Mesenchymal stem cell (in vitro differentiated cells and primary cell): ENCODE results near the gene COL8A1.

Source experiments
- DNase-seq: peaks from one replicate; pipeline ENCODE4 v3.0.0-alpha.2; 2013
- H2AFZ ChIP-seq: one replicate; pipeline ENCODE4 v1.6.1; 2013; ENCODE audit warnings: low read depth, mild to moderate bottlenecking, control low read depth, inconsistent platforms, low read length, moderate library complexity
- H2AK5ac ChIP-seq: 2 replicates; pipeline ENCODE4 v1.6.1; 2013; ENCODE audit warnings: low read length, moderate library complexity, mild to moderate bottlenecking, inconsistent platforms; ENCODE audit not compliant: severe bottlenecking
- H2BK120ac ChIP-seq: one replicate; pipeline ENCODE4 v1.6.1; 2013; ENCODE audit warnings: low read depth, mild to moderate bottlenecking, inconsistent platforms, low read length, moderate library complexity
- H2BK12ac ChIP-seq, 2 experiments: one replicate each; pipeline ENCODE4 v1.6.1; 2013; ENCODE audit warnings: inconsistent platforms in 2 of 2, low read length in 2 of 2, mild to moderate bottlenecking in 2 of 2, moderate library complexity in 2 of 2, control low read depth in 1 of 2
- H2BK15ac ChIP-seq: one replicate; pipeline ENCODE4 v1.6.1; 2013; ENCODE audit warnings: mild to moderate bottlenecking, low read depth, inconsistent platforms; ENCODE audit not compliant: poor library complexity, severe bottlenecking
- H2BK5ac ChIP-seq: 2 replicates; pipeline ENCODE4 v1.6.1; 2013; ENCODE audit warnings: low read depth, mild to moderate bottlenecking, low read length, control low read depth, inconsistent platforms; ENCODE audit not compliant: poor library complexity, severe bottlenecking
- H3K14ac ChIP-seq, 2 experiments: one replicate each; pipeline ENCODE4 v1.6.1; 2013; ENCODE audit warnings: inconsistent platforms in 2 of 2, low read length in 2 of 2, control low read depth in 1 of 2, mild to moderate bottlenecking in 1 of 2, moderate library complexity in 1 of 2
- H3K18ac ChIP-seq, 2 experiments: one replicate each; pipeline ENCODE4 v1.6.1; 2013; ENCODE audit warnings: inconsistent platforms in 2 of 2, low read length in 2 of 2, control low read depth in 1 of 2, low read depth in 1 of 2, mild to moderate bottlenecking in 1 of 2
- H3K23ac ChIP-seq, 2 experiments: one replicate each; pipeline ENCODE4 v1.6.1; 2013; ENCODE audit warnings: inconsistent platforms in 2 of 2, low read length in 2 of 2, mild to moderate bottlenecking in 2 of 2, moderate library complexity in 2 of 2, control low read depth in 1 of 2
- H3K27ac ChIP-seq: 2 replicates; pipeline ENCODE4 v1.5.1; 2013; ENCODE audit warnings: mild to moderate bottlenecking, moderate library complexity, low read length, control low read depth, inconsistent platforms; ENCODE audit not compliant: poor library complexity, severe bottlenecking
- H3K27me3 ChIP-seq, 2 experiments: 2 replicates each; pipeline versions ENCODE4 v1.6.1 to v1.7.0; 2013; ENCODE audit warnings: low read length in 2 of 2, mild to moderate bottlenecking in 2 of 2, moderate library complexity in 2 of 2, control low read depth in 1 of 2, inconsistent platforms in 1 of 2; ENCODE audit not compliant: control insufficient read depth in 1 of 2, insufficient read depth in 1 of 2
- H3K36me3 ChIP-seq, 2 experiments: 2 replicates each; pipeline versions ENCODE4 v1.6.1 to v1.7.0; 2013; ENCODE audit warnings: low read length in 2 of 2, control low read depth in 1 of 2, inconsistent platforms in 1 of 2, low read depth in 1 of 2, mild to moderate bottlenecking in 1 of 2; ENCODE audit not compliant: insufficient read depth in 2 of 2, control insufficient read depth in 1 of 2
- H3K4ac ChIP-seq, 2 experiments: one replicate each; pipeline ENCODE4 v1.6.1; 2013; ENCODE audit warnings: inconsistent platforms in 2 of 2, low read length in 2 of 2, mild to moderate bottlenecking in 2 of 2, moderate library complexity in 2 of 2, control low read depth in 1 of 2, low read depth in 1 of 2
- H3K4me1 ChIP-seq: 2 replicates; pipeline ENCODE4 v1.6.1; 2013; ENCODE audit warnings: low read depth, low read length, control low read depth; ENCODE audit not compliant: control insufficient read depth, insufficient read depth
- H3K4me2 ChIP-seq: 2 replicates; pipeline ENCODE4 v1.6.1; 2013; ENCODE audit warnings: low read length, mild to moderate bottlenecking, inconsistent platforms; ENCODE audit not compliant: poor library complexity, severe bottlenecking
- H3K4me3 ChIP-seq, 2 experiments: 2 replicates each; pipeline versions ENCODE4 v1.5.1 to v1.7.0; 2013; ENCODE audit warnings: low read length in 2 of 2, mild to moderate bottlenecking in 2 of 2, control low read depth in 1 of 2, low read depth in 1 of 2; ENCODE audit not compliant: insufficient read depth in 1 of 2
- H3K79me1 ChIP-seq: replicated peaks from 2 replicates; pipeline ENCODE4 v1.6.1; 2013; ENCODE audit warnings: mild to moderate bottlenecking, control low read depth, low read length, inconsistent platforms; ENCODE audit not compliant: poor library complexity, severe bottlenecking
- H3K9ac ChIP-seq: 2 replicates; pipeline ENCODE4 v1.7.0; 2013; ENCODE audit warnings: mild to moderate bottlenecking, low read length, moderate library complexity
- H3K9me3 ChIP-seq: 2 replicates; pipeline ENCODE4 v1.7.0; 2013; ENCODE audit warnings: mild to moderate bottlenecking, low read length; ENCODE audit not compliant: control insufficient read depth
- H4K8ac ChIP-seq: one replicate; pipeline ENCODE4 v1.6.1; 2013; ENCODE audit warnings: inconsistent platforms, mild to moderate bottlenecking, low read length, moderate library complexity
- H4K91ac ChIP-seq: one replicate; pipeline ENCODE4 v1.6.1; 2013; ENCODE audit warnings: mild to moderate bottlenecking, low read length, inconsistent platforms
- WGBS: methylation state at CpG from one replicate; pipeline ENCODE4 v1.1.7; 2013; ENCODE audit warnings: mixed read lengths; 5-methylcytosine and 5-hydroxymethylcytosine counted together

The COL8A1 gene

GRCh38 chr3:99780749-99781148 lies 142.4 kb downstream of the COL8A1 start:
- WGBS, result 85% methylated on average over 3 of the region's 3 CpGs
- DNase-seq, result no peak
- H3K27me3 ChIP-seq, result peaks cover 0 to 26% of the 10 kb centered on the region in 2 experiments
- peaks cover 8% of the 10 kb centered on the region for H3K4me1 ChIP-seq
- H3K9me3 ChIP-seq, result no peaks in the 10 kb centered on the region
- H2AK5ac ChIP-seq, result peak overlapping the region; percentile 12
- no peak overlapping the region for H2BK120ac ChIP-seq
- no peak overlapping the region for H2AFZ ChIP-seq
- no peak overlapping the region for H4K8ac ChIP-seq
- no peak overlapping the region for H2BK12ac ChIP-seq
- no peak overlapping the region for H4K91ac ChIP-seq
- H3K18ac ChIP-seq, result no peak overlapping the region
- H3K79me1 ChIP-seq, result peaks cover 6% of the 10 kb centered on the region
- H3K23ac ChIP-seq, result no peak overlapping the region
- H3K14ac ChIP-seq, result no peak overlapping the region
- H3K36me3 ChIP-seq, result peaks cover 0 to 2% of the 10 kb centered on the region in 2 experiments
- H3K4me2 ChIP-seq, result no peak overlapping the region
- H2BK15ac ChIP-seq, result no peak overlapping the region
- H2BK5ac ChIP-seq, result no peak overlapping the region
- no peak overlapping the region for H3K4me3 ChIP-seq
- peak overlapping the region; percentile 53 for H3K27ac ChIP-seq
- H3K4ac ChIP-seq, result no peak overlapping the region
- no peak overlapping the region for H3K9ac ChIP-seq

GRCh38 chr3:99781761-99782160 lies 143.4 kb downstream of the COL8A1 start:
- Histone ChIP-seq H2BK5ac (peak overlapping the region; percentile 39), H3K23ac (no peak overlapping the region), H2BK15ac (no peak overlapping the region), H3K27me3 (peaks cover 0 to 28% of the 10 kb centered on the region in 2 experiments), H3K4me1 (peaks cover 8% of the 10 kb centered on the region), H2BK120ac (no peak overlapping the region), H3K79me1 (peaks cover 6% of the 10 kb centered on the region), H3K14ac (no peak overlapping the region), H3K4me2 (no peak overlapping the region), H4K91ac (no peak overlapping the region), H3K27ac (peak overlapping the region; percentile 94), H2AK5ac (peak overlapping the region; percentile 50), H3K9ac (no peak overlapping the region), H3K9me3 (no peaks in the 10 kb centered on the region), H3K36me3 (peaks cover 0 to 2% of the 10 kb centered on the region in 2 experiments), H2BK12ac (no peak overlapping the region), H2AFZ (no peak overlapping the region), H4K8ac (no peak overlapping the region), H3K4ac (no peak overlapping the region), H3K18ac (no peak overlapping the region), H3K4me3 (no peak overlapping the region)
- 77% methylated on average over 3 of the region's 3 CpGs for WGBS
- DNase-seq, result no peak

GRCh38 chr3:99783011-99783573 lies 144.7 kb downstream of the COL8A1 start:
- Histone ChIP-seq H3K9me3 (no peaks in the 10 kb centered on the region), H3K27me3 (peaks cover 0 to 28% of the 10 kb centered on the region in 2 experiments), H4K91ac (no peak overlapping the region)

GRCh38 chr3:99789011-99789721 lies 150.8 kb downstream of the COL8A1 start:
- Histone ChIP-seq H3K23ac (no peak overlapping the region), H2BK120ac (no peak overlapping the region), H2BK15ac (no peak overlapping the region), H4K8ac (no peak overlapping the region), H3K27ac (peak overlapping the region; percentile 16), H2BK5ac (no peak overlapping the region), H3K4ac (no peak overlapping the region), H3K9ac (peak overlapping the region; percentile 72), H3K4me3 (no peak overlapping the region), H3K4me1 (peaks cover 3% of the 10 kb centered on the region), H3K79me1 (peaks cover 5% of the 10 kb centered on the region), H3K27me3 (peaks cover 0 to 8% of the 10 kb centered on the region in 2 experiments), H3K18ac (no peak overlapping the region), H3K4me2 (no peak overlapping the region), H2AFZ (no peak overlapping the region), H2AK5ac (no peak overlapping the region), H4K91ac (no peak overlapping the region), H3K36me3 (peaks cover 0 to 9% of the 10 kb centered on the region in 2 experiments), H3K9me3 (no peaks in the 10 kb centered on the region), H2BK12ac (no peak overlapping the region), H3K14ac (no peak overlapping the region)
- 0% methylated on average over 1 of the region's 3 CpGs for WGBS
- peak; percentile 68 for DNase-seq

More at GRCh38 chr3:99783011-99783573, 144.7 kb downstream of the COL8A1 start:
- Histone ChIP-seq H3K36me3 (peaks cover 0 to 2% of the 10 kb centered on the region in 2 experiments), H2BK12ac (no peak overlapping the region), H3K79me1 (peaks cover 2% of the 10 kb centered on the region), H3K27ac (peak overlapping the region; percentile 95), H2BK5ac (no peak overlapping the region), H3K4me3 (no peak overlapping the region), H3K14ac (no peak overlapping the region), H3K18ac (no peak overlapping the region), H3K4me2 (no peak overlapping the region), H3K23ac (no peak overlapping the region), H3K4ac (no peak overlapping the region), H2BK120ac (no peak overlapping the region), H3K4me1 (peaks cover 5% of the 10 kb centered on the region), H2BK15ac (no peak overlapping the region), H2AFZ (no peak overlapping the region), H4K8ac (no peak overlapping the region), H3K9ac (peak overlapping the region; percentile 51), H2AK5ac (no peak overlapping the region)
- WGBS, result 38% methylated on average over 4 of the region's 5 CpGs
- DNase-seq, result peak; percentile 80
